ENCODE measurements around the gene TEX9. TPM values are rescaled to one million over a fixed set of nuclear protein-coding genes. Genes with fewer than 3 reads are reported as not detected.

Gene TEX9
- total RNA-seq, 1 donor from 2014 or later, result 4.7 TPM

DNA sequence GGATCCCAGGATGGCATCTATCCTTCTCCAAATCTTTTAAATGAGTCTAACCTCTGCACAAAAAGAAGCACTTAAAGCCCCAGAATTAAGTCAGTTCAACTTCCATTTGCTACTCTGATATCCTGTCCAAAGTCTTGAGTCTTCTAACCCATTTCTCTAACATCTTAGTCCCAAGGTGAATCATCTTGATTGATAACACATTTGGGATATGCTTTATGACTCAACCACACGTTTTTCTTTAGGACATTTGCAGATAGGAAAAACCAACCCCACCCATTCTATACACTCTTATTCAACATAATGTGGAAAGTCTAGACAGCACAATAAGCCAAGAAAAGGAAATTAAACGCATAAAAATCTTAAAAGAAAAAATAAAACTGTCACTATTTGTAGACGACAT is 18.8 kb upstream of the TEX9 start:
- DNase-seq (ENCODE audit: low read depth), result no peak
- no peak overlapping the region for H3K4me3 ChIP-seq (ENCODE audit: low read depth, low read length)
- TF ChIP-seq, protein P1, sequence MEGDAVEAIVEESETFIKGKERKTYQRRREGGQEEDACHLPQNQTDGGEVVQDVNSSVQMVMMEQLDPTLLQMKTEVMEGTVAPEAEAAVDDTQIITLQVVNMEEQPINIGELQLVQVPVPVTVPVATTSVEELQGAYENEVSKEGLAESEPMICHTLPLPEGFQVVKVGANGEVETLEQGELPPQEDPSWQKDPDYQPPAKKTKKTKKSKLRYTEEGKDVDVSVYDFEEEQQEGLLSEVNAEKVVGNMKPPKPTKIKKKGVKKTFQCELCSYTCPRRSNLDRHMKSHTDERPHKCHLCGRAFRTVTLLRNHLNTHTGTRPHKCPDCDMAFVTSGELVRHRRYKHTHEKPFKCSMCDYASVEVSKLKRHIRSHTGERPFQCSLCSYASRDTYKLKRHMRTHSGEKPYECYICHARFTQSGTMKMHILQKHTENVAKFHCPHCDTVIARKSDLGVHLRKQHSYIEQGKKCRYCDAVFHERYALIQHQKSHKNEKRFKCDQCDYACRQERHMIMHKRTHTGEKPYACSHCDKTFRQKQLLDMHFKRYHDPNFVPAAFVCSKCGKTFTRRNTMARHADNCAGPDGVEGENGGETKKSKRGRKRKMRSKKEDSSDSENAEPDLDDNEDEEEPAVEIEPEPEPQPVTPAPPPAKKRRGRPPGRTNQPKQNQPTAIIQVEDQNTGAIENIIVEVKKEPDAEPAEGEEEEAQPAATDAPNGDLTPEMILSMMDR (conservative IDR thresholded peaks at IDR 0.05; ENCODE audit: low read depth, low read length), result no peak

- no peak for DNase-seq (ENCODE audit: low read depth)
- TF ChIP-seq, protein P1 (conservative IDR thresholded peaks at IDR 0.05; ENCODE audit: low read depth, low read length), result no peak
Measured at GRCh38 chr15:56349554-56349953, 15.7 kb upstream of the TEX9 start.

DNA sequence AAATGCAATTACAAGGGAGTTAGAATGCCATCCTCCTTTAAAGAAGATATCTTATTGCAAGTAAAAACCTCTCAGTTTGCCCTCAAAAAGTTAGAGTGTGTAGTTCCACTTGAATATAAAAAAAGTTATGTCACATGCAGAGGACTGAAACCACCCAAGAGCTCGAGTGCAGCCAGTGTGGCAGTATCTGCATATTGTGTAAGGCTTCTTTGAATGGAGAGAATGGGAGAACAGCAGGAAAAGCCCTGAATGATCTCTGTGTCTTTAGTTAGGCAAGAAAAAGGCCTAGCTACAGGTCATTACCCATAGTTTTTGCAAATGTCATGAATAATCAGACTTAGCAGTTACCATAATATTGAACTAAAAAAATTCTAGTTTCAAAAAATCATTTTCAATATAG is 13.9 kb upstream of the TEX9 start:
- no peak for DNase-seq (ENCODE audit: low read depth)
- TF ChIP-seq, protein P1 (conservative IDR thresholded peaks at IDR 0.05; ENCODE audit: low read depth, low read length), result no peak
- no peak overlapping the region for H3K4me3 ChIP-seq (ENCODE audit: low read depth, low read length)

More at GRCh38 chr15:56349554-56349953, 15.7 kb upstream of the TEX9 start:
- H3K4me3 ChIP-seq (ENCODE audit: low read depth, low read length), result no peak overlapping the region

DNA sequence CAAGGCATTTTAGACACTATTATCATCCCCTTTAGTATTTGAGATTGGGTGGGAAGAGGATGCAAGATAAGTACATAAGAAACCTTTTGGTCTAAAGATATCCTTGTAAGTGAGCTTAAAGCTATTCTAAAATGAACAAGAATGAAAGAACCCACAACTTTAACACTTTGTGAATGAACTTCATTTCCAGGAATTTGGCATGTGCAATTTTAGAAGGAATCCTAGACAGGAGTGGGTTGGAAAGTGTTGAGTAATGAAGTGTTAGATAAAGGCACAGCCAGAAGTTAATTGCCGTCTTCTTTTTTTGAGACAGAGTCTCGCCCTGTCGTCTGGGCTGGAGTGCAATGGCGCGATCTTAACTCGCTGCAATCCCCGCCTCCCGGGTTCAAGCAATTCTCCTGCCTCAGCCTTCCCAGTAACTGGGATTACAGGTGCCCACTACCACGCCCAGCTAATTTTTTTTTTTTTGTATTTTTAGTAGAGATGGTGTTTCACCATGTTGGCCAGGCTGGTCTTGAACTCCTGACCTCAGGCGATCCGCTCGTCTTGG is 13.2 kb upstream of the TEX9 start:
- TF ChIP-seq, protein P1 (conservative IDR thresholded peaks at IDR 0.05; ENCODE audit: low read depth, low read length), result no peak
- H3K4me3 ChIP-seq (ENCODE audit: low read depth, low read length), result no peak overlapping the region
- DNase-seq (ENCODE audit: low read depth), result no peak

GRCh38 chr15:56353119-56353518 is 12.1 kb upstream of the TEX9 start:
- DNase-seq (ENCODE audit: low read depth), result no peak
- TF ChIP-seq, protein P1 (conservative IDR thresholded peaks at IDR 0.05; ENCODE audit: low read depth, low read length), result no peak
- H3K4me3 ChIP-seq (ENCODE audit: low read depth, low read length), result no peak overlapping the region

DNA sequence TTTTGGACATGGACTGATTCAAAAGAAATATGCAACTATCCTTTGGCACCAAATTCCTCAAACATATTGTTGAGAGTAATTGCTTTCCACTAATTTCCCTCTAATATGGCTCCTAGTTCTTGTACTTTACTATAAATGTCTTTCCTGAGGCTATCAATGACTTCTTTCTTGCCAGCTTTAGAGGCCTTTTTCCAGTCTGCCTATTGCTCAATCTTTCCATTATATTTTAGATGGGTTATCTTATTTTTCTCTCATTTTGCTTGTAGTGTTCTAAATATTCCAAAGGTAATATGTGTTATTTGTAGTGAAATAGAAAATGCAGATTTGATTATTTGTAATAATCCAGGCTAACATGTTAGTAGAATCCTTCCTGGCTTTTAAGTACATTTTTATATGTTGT is 11.5 kb upstream of the TEX9 start:
- no peak overlapping the region for H3K4me3 ChIP-seq (ENCODE audit: low read depth, low read length)
- TF ChIP-seq, protein P1 (conservative IDR thresholded peaks at IDR 0.05; ENCODE audit: low read depth, low read length), result no peak
- no peak for DNase-seq (ENCODE audit: low read depth)

DNA sequence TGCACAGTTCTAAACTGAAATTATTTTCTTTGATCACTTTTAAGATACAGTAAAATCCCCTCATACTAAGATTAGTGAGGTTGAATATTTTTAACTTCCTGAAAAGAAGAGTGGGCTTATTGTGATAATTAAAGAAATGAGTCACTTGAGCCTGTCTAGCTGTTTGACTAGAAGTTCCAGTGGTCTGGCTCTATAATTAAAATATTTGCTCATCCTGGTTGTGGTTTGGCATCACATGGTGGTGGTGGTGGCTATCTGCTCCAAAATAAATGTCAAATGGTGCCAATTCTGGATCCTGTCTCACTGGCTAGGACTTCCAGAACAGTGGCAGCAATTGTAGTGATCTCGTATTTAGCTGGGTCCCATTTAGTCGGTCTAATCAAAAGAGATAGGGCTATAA is 8.6 kb upstream of the TEX9 start:
- TF ChIP-seq, protein P1 (conservative IDR thresholded peaks at IDR 0.05; ENCODE audit: low read depth, low read length), result no peak
- H3K4me3 ChIP-seq (ENCODE audit: low read depth, low read length), result no peak overlapping the region
- DNase-seq (ENCODE audit: low read depth), result no peak
